NCI-H2227 (cell line): ENCODE data around the gene PLCD1.

Experiments used
- DNase-seq: peaks from one replicate; lab custom pipeline; 2025; ENCODE audit not compliant: unreplicated experiment; lab: John Stamatoyannopoulos, UW

The PLCD1 gene

DNA sequence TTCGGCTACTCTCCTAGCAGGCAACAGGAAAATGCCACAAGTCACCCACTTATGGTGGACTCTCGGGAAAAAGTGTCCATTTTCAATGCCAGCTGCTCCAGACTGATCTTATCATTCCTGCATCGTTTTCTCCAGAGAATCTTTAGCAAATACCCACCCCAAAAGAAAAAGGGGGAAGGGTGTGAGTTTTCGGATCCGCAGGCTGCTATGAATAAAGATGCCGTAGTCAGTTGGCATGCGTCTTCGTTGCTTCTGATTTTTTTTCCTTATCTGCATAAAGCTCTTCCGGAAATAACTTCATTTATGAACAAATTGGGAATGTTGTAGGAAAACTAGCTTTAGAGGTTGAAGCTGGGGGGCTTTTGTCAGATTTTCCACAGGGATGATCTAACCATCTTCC, 61.2 kb downstream of the PLCD1 start:
- no peak for DNase-seq

- peak; percentile 47 for DNase-seq
Measured at GRCh38 chr3:37967260-37967881, 62.1 kb downstream of the PLCD1 start.

DNA sequence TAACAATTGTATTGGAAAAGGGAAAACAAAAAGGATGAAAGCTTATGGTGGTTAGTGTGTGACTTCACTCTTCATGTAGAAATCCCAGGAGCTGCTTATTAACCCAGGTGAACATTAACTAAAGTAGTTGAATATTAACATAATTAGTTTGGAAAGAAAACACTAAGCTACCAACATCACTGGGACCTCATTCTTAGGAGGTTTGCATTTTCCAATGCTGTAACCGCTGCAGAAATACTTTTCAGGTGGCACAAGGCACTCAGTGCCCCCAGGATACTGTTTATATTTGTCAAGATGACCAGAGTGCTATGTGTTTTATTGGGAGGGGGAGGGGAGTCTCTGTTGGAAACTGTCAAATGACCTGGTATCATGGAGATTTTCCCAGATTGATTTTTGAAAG, 64.7 kb downstream of the PLCD1 start:
- no peak for DNase-seq

- no peak for DNase-seq
Measured at GRCh38 chr3:37964146-37964545, 65.3 kb downstream of the PLCD1 start.

- DNase-seq: no peak
Measured at GRCh38 chr3:37963635-37964034, 65.8 kb downstream of the PLCD1 start.

- DNase-seq: no peak
Measured at GRCh38 chr3:37963016-37963415, 66.4 kb downstream of the PLCD1 start.

DNA sequence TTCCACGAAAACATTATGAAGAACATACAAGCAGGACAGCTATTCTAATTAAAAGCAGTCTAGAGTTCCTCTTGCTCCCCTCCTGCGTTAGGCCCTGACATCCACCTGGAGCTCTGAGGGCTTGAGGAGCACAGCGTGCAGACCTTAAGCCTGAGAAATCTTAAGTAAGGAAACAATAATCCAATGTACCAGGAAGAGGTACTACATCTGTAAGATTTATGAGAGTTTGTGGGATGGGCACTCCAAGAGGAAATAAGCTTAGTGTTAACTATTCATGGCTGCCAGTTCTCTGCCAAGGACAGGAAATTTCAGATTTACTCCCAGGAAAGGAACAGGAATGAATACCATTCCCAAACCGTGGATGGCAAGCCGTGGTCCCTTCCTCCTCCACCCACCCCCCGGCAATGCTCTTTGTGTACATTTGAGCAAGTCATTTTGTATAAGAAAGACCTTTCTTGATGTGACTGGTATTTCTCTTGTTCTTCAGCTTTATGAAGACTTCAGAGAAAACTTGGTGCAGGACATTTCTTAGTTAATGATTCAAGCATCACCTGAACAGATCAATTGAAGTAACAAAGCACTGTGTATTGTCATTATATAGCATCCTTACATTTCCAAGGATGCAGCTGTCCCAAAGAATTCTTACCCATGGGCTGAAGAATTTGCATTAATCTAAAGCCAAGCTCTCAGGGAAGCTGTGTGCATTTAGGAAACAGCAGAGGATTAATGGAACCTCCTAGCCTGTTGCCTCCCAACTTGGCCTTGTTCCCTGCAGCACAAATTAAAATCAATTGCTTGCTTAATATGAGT, 67.6 kb downstream of the PLCD1 start:
- no peak for DNase-seq

DNA sequence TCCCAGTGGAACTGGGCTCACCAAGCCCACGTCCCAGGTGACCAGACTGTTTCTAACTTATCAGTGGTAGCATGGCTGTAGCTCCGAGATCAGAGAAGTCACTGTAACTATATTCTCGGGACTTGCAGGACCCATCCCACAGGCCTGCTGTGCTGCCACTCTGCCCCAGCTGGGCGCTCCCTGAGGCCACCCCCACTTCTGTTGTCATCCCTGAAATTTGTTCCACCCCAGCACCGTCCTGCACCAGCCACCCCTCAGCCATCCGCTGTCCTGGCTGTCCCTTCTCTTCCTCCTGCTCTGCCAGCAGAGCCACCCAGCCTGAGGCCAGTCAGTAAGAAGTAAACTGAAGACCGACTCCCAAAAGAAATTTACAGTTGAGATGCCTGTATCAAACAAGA, 71.9 kb downstream of the PLCD1 start:
- no peak for DNase-seq
